Astrocyte (in vitro differentiated cells and primary cell): ENCODE measurements around the gene LRMDA. TPM values are rescaled to one million over a fixed set of nuclear protein-coding genes. Genes with fewer than 3 reads are reported as not detected.

ENCODE experiments used
- DNase-seq: peaks from one replicate; pipeline ENCODE4 v3.0.0-alpha.2; 2010; ENCODE audit warnings: low read depth
- FAIRE-seq: peaks from 2 replicates; lab custom pipeline; 2011; peaks lifted over from hg19 to GRCh38; lab: Jason Lieb, UNC
- H2AFZ ChIP-seq: 2 replicates; pipeline ENCODE4 v1.6.0; 2012; ENCODE audit warnings: low read depth, low read length, inconsistent platforms
- H3K27ac ChIP-seq: 2 replicates; pipeline ENCODE4 v1.5.1; 2011; ENCODE audit warnings: low read depth, low read length, inconsistent platforms
- H3K27me3 ChIP-seq: 2 replicates; pipeline ENCODE4 v1.6.0; 2011; ENCODE audit warnings: low read length, inconsistent platforms; ENCODE audit not compliant: insufficient read depth
- H3K36me3 ChIP-seq: 2 replicates; pipeline ENCODE4 v1.5.1; 2011; ENCODE audit warnings: low read length, inconsistent platforms; ENCODE audit not compliant: insufficient read depth
- H3K4me1 ChIP-seq: 2 replicates; pipeline ENCODE4 v1.5.1; 2011; ENCODE audit warnings: low read length, inconsistent platforms; ENCODE audit not compliant: insufficient read depth
- H3K4me2 ChIP-seq: 2 replicates; pipeline ENCODE4 v1.6.0; 2012; ENCODE audit warnings: low read length, inconsistent platforms
- H3K4me3 ChIP-seq: 2 replicates; pipeline ENCODE4 v1.5.1; 2011; ENCODE audit warnings: low read depth, mild to moderate bottlenecking, low read length, inconsistent platforms; ENCODE audit not compliant: insufficient read depth
- H3K79me2 ChIP-seq: 2 replicates; pipeline ENCODE4 v1.6.0; 2012; ENCODE audit warnings: mild to moderate bottlenecking, low read length, inconsistent platforms; ENCODE audit not compliant: insufficient read depth
- H3K9ac ChIP-seq: 2 replicates; pipeline ENCODE4 v1.6.0; 2012; ENCODE audit warnings: mild to moderate bottlenecking, low read length, inconsistent platforms
- H3K9me3 ChIP-seq: 2 replicates; pipeline ENCODE4 v1.5.1; 2012; ENCODE audit warnings: low read depth, mild to moderate bottlenecking, low read length, inconsistent platforms; ENCODE audit not compliant: insufficient read depth
- H4K20me1 ChIP-seq: 2 replicates; pipeline ENCODE4 v1.6.0; 2012; ENCODE audit warnings: low read length, inconsistent platforms; ENCODE audit not compliant: insufficient read depth
- H3K27ac Mint-ChIP-seq: one replicate; pipeline ENCODE4 v1.8.0; 2021; ENCODE audit warnings: mild to moderate bottlenecking, mixed read lengths; ENCODE audit not compliant: unreplicated experiment
- H3K27me3 Mint-ChIP-seq: one replicate; pipeline ENCODE4 v1.8.0; 2021; ENCODE audit warnings: low read depth, mixed read lengths; ENCODE audit not compliant: unreplicated experiment
- H3K36me3 Mint-ChIP-seq: one replicate; pipeline ENCODE4 v1.8.0; 2021; ENCODE audit warnings: low read depth, mixed read lengths; ENCODE audit not compliant: unreplicated experiment
- H3K4me1 Mint-ChIP-seq: one replicate; pipeline ENCODE4 v1.8.0; 2021; ENCODE audit warnings: low read depth, mixed read lengths; ENCODE audit not compliant: unreplicated experiment
- H3K4me3 Mint-ChIP-seq: one replicate; pipeline ENCODE4 v1.8.0; 2021; ENCODE audit warnings: mild to moderate bottlenecking, moderate library complexity, mixed read lengths; ENCODE audit not compliant: unreplicated experiment
- H3K9me3 Mint-ChIP-seq: one replicate; pipeline ENCODE4 v1.8.0; 2021; ENCODE audit warnings: mild to moderate bottlenecking, mixed read lengths; ENCODE audit not compliant: unreplicated experiment
- EZH2 ChIP-seq: IDR thresholded peaks from 2 replicates; pipeline ENCODE4 v1.6.1; 2012; ENCODE audit warnings: mild to moderate bottlenecking, low read length, inconsistent platforms; ENCODE audit not compliant: insufficient read depth
- total RNA-seq: library from RNA; stranded (reverse); gene quantifications from 2 replicates; pipeline ENCODE4 v1.2.1, GENCODE V29; 2021
- TF ChIP-seq, protein P1 (sequence below): IDR thresholded peaks from 2 replicates; pipeline ENCODE4 v1.5.1; 2011; ENCODE audit warnings: low read depth, mild to moderate bottlenecking, inconsistent platforms, low read length, moderate library complexity; ENCODE audit not compliant: insufficient read depth

LRMDA gene
- total RNA-seq, 1 donor from 2014 or later, result 2.7 TPM

- Histone ChIP-seq H3K4me3 (peak within 1 kb of the TSS; percentile 89), H4K20me1 (peaks cover 34% of the 10 kb centered on the region), H3K36me3 (no peaks in the 10 kb centered on the region), H3K27me3 (peaks cover 28% of the 10 kb centered on the region), H2AFZ (peak within 1 kb of the TSS; percentile 96), H3K9ac (peak within 1 kb of the TSS; percentile 93), H3K27ac (peak within 1 kb of the TSS; percentile 85), H3K4me1 (peaks cover 23% of the 10 kb centered on the region), H3K79me2 (peaks cover 40% of the 10 kb centered on the region), H3K4me2 (peak within 1 kb of the TSS; percentile 100), H3K9me3 (no peaks in the 10 kb centered on the region)
- peak; percentile 96 for DNase-seq
- peaks cover 37% of the 10 kb centered on the region for H3K27me3 Mint-ChIP-seq
- peak within 1 kb of the TSS; percentile 96 for H3K4me3 Mint-ChIP-seq
- H3K4me1 Mint-ChIP-seq, result peaks cover 5% of the 10 kb centered on the region
- H3K9me3 Mint-ChIP-seq, result peaks cover 6% of the 10 kb centered on the region
- no peak for TF ChIP-seq EZH2
- TF ChIP-seq, protein P1, sequence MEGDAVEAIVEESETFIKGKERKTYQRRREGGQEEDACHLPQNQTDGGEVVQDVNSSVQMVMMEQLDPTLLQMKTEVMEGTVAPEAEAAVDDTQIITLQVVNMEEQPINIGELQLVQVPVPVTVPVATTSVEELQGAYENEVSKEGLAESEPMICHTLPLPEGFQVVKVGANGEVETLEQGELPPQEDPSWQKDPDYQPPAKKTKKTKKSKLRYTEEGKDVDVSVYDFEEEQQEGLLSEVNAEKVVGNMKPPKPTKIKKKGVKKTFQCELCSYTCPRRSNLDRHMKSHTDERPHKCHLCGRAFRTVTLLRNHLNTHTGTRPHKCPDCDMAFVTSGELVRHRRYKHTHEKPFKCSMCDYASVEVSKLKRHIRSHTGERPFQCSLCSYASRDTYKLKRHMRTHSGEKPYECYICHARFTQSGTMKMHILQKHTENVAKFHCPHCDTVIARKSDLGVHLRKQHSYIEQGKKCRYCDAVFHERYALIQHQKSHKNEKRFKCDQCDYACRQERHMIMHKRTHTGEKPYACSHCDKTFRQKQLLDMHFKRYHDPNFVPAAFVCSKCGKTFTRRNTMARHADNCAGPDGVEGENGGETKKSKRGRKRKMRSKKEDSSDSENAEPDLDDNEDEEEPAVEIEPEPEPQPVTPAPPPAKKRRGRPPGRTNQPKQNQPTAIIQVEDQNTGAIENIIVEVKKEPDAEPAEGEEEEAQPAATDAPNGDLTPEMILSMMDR, result no peak
- FAIRE-seq, result peak; percentile 23
- H3K27ac Mint-ChIP-seq, result peak within 1 kb of the TSS; percentile 89
- H3K36me3 Mint-ChIP-seq, result peaks cover 4% of the 10 kb centered on the region
These were observed 29.6 kb upstream of the LRMDA start, which contains the start of gene ZNF503 for GRCh38 chr10:75401569-75402485. ZNF503 (minus strand) TSS chr10:75401764; CDS start chr10:75401419, 345 bp downstream.

- peaks cover 23% of the 10 kb centered on the region for H3K4me1 ChIP-seq
- H3K9ac ChIP-seq, result peak overlapping the region; percentile 93
- Mint-ChIP-seq H3K4me1 (peaks cover 5% of the 10 kb centered on the region), H3K36me3 (peaks cover 4% of the 10 kb centered on the region), H3K9me3 (peaks cover 6% of the 10 kb centered on the region), H3K27ac (peak overlapping the region; percentile 89), H3K27me3 (peaks cover 42% of the 10 kb centered on the region), H3K4me3 (peak overlapping the region; percentile 93)
- H3K4me3 ChIP-seq, result peak overlapping the region; percentile 89
- peak overlapping the region; percentile 96 for H2AFZ ChIP-seq
- no peaks in the 10 kb centered on the region for H3K36me3 ChIP-seq
- peak overlapping the region; percentile 80 for H3K27ac ChIP-seq
- H3K27me3 ChIP-seq, result peaks cover 35% of the 10 kb centered on the region
- H3K4me2 ChIP-seq, result peak overlapping the region; percentile 100
- DNase-seq, result no peak
- no peaks in the 10 kb centered on the region for H3K9me3 ChIP-seq
- peaks cover 34% of the 10 kb centered on the region for H3K79me2 ChIP-seq
- peaks cover 30% of the 10 kb centered on the region for H4K20me1 ChIP-seq
- no peak for FAIRE-seq
- TF ChIP-seq EZH2, result no peak
- TF ChIP-seq, protein P1, result no peak
These were observed 28.8 kb upstream of the LRMDA start for GRCh38 chr10:75402486-75403143.
